ENCODE measurements around the gene KRT16.
"Not testable (repeated sequence)": the region's sequence is repeated elsewhere in the genome, so short reads cannot be mapped to it uniquely, and the experiment has no call there.

Gene KRT16

GRCh38 chr17:41614098-41614497 lies 1.5 kb upstream of the KRT16 start:
- no peak for DNase-seq

GRCh38 chr17:41613277-41614082 lies 913 bp upstream of the KRT16 start:
- no peak for DNase-seq

GRCh38 chr17:41610965-41611640 lies 1.5 kb downstream of the KRT16 start:
- no peak for DNase-seq

GRCh38 chr17:41610061-41610517 lies 2.5 kb downstream of the KRT16 start:
- DNase-seq = not testable (repeated sequence)

- not testable (repeated sequence) for DNase-seq
Measured at GRCh38 chr17:41606930-41607329, 5.6 kb downstream of the KRT16 start.

- no peak for DNase-seq
Measured at GRCh38 chr17:41602524-41602923, 10.0 kb downstream of the KRT16 start.

- DNase-seq = no peak
Measured at GRCh38 chr17:41600318-41600717, 12.2 kb downstream of the KRT16 start.

- no peak for DNase-seq
Measured at GRCh38 chr17:41599680-41600079, 12.9 kb downstream of the KRT16 start.

- no peak for DNase-seq
Measured at GRCh38 chr17:41595585-41595984, 17.0 kb downstream of the KRT16 start.

GRCh38 chr17:41594363-41594915 lies 18.1 kb downstream of the KRT16 start:
- no peak for DNase-seq

GRCh38 chr17:41593306-41593981 lies 19.1 kb downstream of the KRT16 start:
- DNase-seq = no peak

GRCh38 chr17:41592601-41593305 lies 19.8 kb downstream of the KRT16 start:
- no peak for DNase-seq

GRCh38 chr17:41589301-41589700 lies 23.3 kb downstream of the KRT16 start:
- no peak for DNase-seq

- no peak for DNase-seq
Measured at GRCh38 chr17:41588126-41588810, 24.3 kb downstream of the KRT16 start.

GRCh38 chr17:41586863-41587495 lies 25.6 kb downstream of the KRT16 start, which contains the start of gene KRT14:
TSS of gene KRT14 (minus strand) at chr17:41586895. CDS start at chr17:41586834, 61 bp downstream.
- DNase-seq = no peak

GRCh38 chr17:41585301-41586056 lies 27.1 kb downstream of the KRT16 start:
- DNase-seq = no peak

- not testable (repeated sequence) for DNase-seq
Measured at GRCh38 chr17:41584331-41584927, 28.1 kb downstream of the KRT16 start.

GRCh38 chr17:41583137-41584127 lies 29.1 kb downstream of the KRT16 start:
- DNase-seq = no peak

Measured in fibroblast of skin of abdomen (primary cell).